Measurements from ENCODE around the gene EPN2.
A peak's percentile ranks its signal among the peaks of the same experiment; 100 is the strongest.
"Not testable (repeated sequence)": the region's sequence is repeated elsewhere in the genome, so short reads cannot be mapped to it uniquely, and the experiment has no call there.

Gene EPN2

GRCh38 chr17:19269641-19270040, 32.5 kb downstream of the EPN2 start:
- no peak for DNase-seq

- no peak for DNase-seq
Measured at GRCh38 chr17:19270347-19270703, 33.2 kb downstream of the EPN2 start.

GRCh38 chr17:19270704-19271611, 33.8 kb downstream of the EPN2 start:
- peak; percentile 55 to 61 for DNase-seq

GRCh38 chr17:19271780-19272357, 34.7 kb downstream of the EPN2 start:
- no peak for DNase-seq

- no peak for DNase-seq
Measured at GRCh38 chr17:19273731-19274130, 36.6 kb downstream of the EPN2 start.

- DNase-seq = no peak
Measured at GRCh38 chr17:19274893-19275292, 37.7 kb downstream of the EPN2 start.

GRCh38 chr17:19275457-19276127, 38.4 kb downstream of the EPN2 start:
- DNase-seq = no peak

- not testable (repeated sequence) for DNase-seq
Measured at GRCh38 chr17:19278284-19278683, 41.1 kb downstream of the EPN2 start.

- DNase-seq = no peak
Measured at GRCh38 chr17:19278729-19279128, 41.6 kb downstream of the EPN2 start.

- DNase-seq = no peak
Measured at GRCh38 chr17:19281161-19281560, 44.0 kb downstream of the EPN2 start.

- no peak for DNase-seq
Measured at GRCh38 chr17:19284005-19284959, 47.1 kb downstream of the EPN2 start.

- DNase-seq = no peak
Measured at GRCh38 chr17:19285213-19285900, 48.2 kb downstream of the EPN2 start.

- DNase-seq = no peak
Measured at GRCh38 chr17:19286751-19287341, 49.7 kb downstream of the EPN2 start.

- no peak for DNase-seq
Measured at GRCh38 chr17:19287651-19288050, 50.5 kb downstream of the EPN2 start.

GRCh38 chr17:19288453-19288852, 51.3 kb downstream of the EPN2 start:
- DNase-seq = no peak

- no peak for DNase-seq
Measured at GRCh38 chr17:19290066-19290705, 53.0 kb downstream of the EPN2 start.

- no peak for DNase-seq
Measured at GRCh38 chr17:19291646-19292376, 54.6 kb downstream of the EPN2 start.

GRCh38 chr17:19292377-19292711, 55.2 kb downstream of the EPN2 start:
- no peak for DNase-seq

GRCh38 chr17:19294443-19294842, 57.3 kb downstream of the EPN2 start:
- no peak for DNase-seq

- DNase-seq = no peak
Measured at GRCh38 chr17:19295473-19296135, 58.4 kb downstream of the EPN2 start.
